ENCODE measurements around the gene IL26. TPM values are rescaled to one million over a fixed set of nuclear protein-coding genes. Genes with fewer than 3 reads are reported as not detected.

The IL26 gene
- polyA plus RNA-seq (not detected in 2 replicates), polyA minus RNA-seq (not detected in 2 replicates)

- Histone ChIP-seq H2AFZ (ENCODE audit: low read depth, low read length) (no peak within 1 kb of the TSS), H3K79me2 (replicated peaks; ENCODE audit: insufficient read depth, low read length) (no peaks in the 10 kb centered on the region), H3F3A (ENCODE audit: insufficient read depth, low read length, poor library complexity, severe bottlenecking) (no peaks in the 10 kb centered on the region), H3K9me2 (ENCODE audit: insufficient read depth, low read length) (no peaks in the 10 kb centered on the region), H4K20me1 (ENCODE audit: insufficient read depth) (no peaks in the 10 kb centered on the region), H3K36me3 (ENCODE audit: insufficient read depth, low read length) (no peaks in the 10 kb centered on the region), H3K4me2 (ENCODE audit: low read length) (no peak within 1 kb of the TSS), H3K27ac (ENCODE audit: low read length) (no peak within 1 kb of the TSS), H3K4me3 (ENCODE audit: low read length) (no peak within 1 kb of the TSS), H3K9ac (ENCODE audit: low read length) (no peak within 1 kb of the TSS), H3K27me3 (ENCODE audit: insufficient read depth, low read depth, low read length) (no peaks in the 10 kb centered on the region), H3K9me3 (ENCODE audit: low read length) (no peaks in the 10 kb centered on the region)
- TF ChIP-seq EP300 (conservative IDR thresholded peaks at IDR 0.05; ENCODE audit: poor library complexity, severe bottlenecking) (no peak), EZH2 (IDR thresholded peaks at IDR 0.05; ENCODE audit: borderline replicate concordance, insufficient read depth, low read length, poor library complexity, severe bottlenecking) (no peak), POLR2AphosphoS5 (IDR thresholded peaks at IDR 0.05) (no peak), CTCF (IDR thresholded peaks at IDR 0.05; ENCODE audit: poor library complexity, severe bottlenecking) (no peak), RAD21 (conservative IDR thresholded peaks at IDR 0.05) (no peak), MXI1 (conservative IDR thresholded peaks at IDR 0.05; ENCODE audit: poor library complexity, severe bottlenecking) (no peak), TAF1 (IDR thresholded peaks at IDR 0.05; ENCODE audit: low read depth) (no peak), REST (IDR thresholded peaks at IDR 0.05; ENCODE audit: borderline replicate concordance) (no peak), SMC3 (conservative IDR thresholded peaks at IDR 0.05; ENCODE audit: poor library complexity) (no peak)
These were observed at the start of gene IL26 for GRCh38 chr12:68225576-68226476. Gene IL26 (minus strand): TSS chr12:68225810. CDS start chr12:68225756, 54 bp downstream.

GRCh38 chr12:68272732-68273131 is 47.1 kb upstream of the IL26 start:
- no peak overlapping the region for H3K9ac ChIP-seq (ENCODE audit: low read length)
- no peaks in the 10 kb centered on the region for H3K27me3 ChIP-seq (ENCODE audit: insufficient read depth, low read depth, low read length)
- no peak overlapping the region for H2AFZ ChIP-seq (ENCODE audit: low read depth, low read length)
- no peaks in the 10 kb centered on the region for H3F3A ChIP-seq (ENCODE audit: insufficient read depth, low read length, poor library complexity, severe bottlenecking)
- no peaks in the 10 kb centered on the region for H3K79me2 ChIP-seq (replicated peaks; ENCODE audit: insufficient read depth, low read length)
- no peak overlapping the region for H3K4me3 ChIP-seq (ENCODE audit: low read length)
- no peaks in the 10 kb centered on the region for H3K36me3 ChIP-seq (ENCODE audit: insufficient read depth, low read length)
- TF ChIP-seq MXI1 (conservative IDR thresholded peaks at IDR 0.05; ENCODE audit: poor library complexity, severe bottlenecking) (no peak), EZH2 (IDR thresholded peaks at IDR 0.05; ENCODE audit: borderline replicate concordance, insufficient read depth, low read length, poor library complexity, severe bottlenecking) (no peak), TAF1 (IDR thresholded peaks at IDR 0.05; ENCODE audit: low read depth) (no peak), REST (IDR thresholded peaks at IDR 0.05; ENCODE audit: borderline replicate concordance) (no peak), CTCF (IDR thresholded peaks at IDR 0.05; ENCODE audit: poor library complexity, severe bottlenecking) (no peak)
- H4K20me1 ChIP-seq (ENCODE audit: insufficient read depth), result no peaks in the 10 kb centered on the region
- H3K9me2 ChIP-seq (ENCODE audit: insufficient read depth, low read length), result no peaks in the 10 kb centered on the region
- H3K9me3 ChIP-seq (ENCODE audit: low read length), result no peaks in the 10 kb centered on the region
- no peak overlapping the region for H3K27ac ChIP-seq (ENCODE audit: low read length)
- H3K4me2 ChIP-seq (ENCODE audit: low read length), result no peak overlapping the region

Data from neural cell (in vitro differentiated cells).